HepG2 (cell line): ENCODE measurements around the gene ELP1. TPM values are rescaled to one million over a fixed set of nuclear protein-coding genes. Genes with fewer than 3 reads are reported as not detected.

Source experiments
- DMAP1 ChIP-seq: IDR thresholded peaks from 2 replicates; pipeline ENCODE4 v1.6.1; 2016
- FOSL2 ChIP-seq: sonication (generic); formaldehyde crosslinking; IDR thresholded peaks from 2 replicates; pipeline ENCODE4 v1.4.0; 2020; ENCODE audit warnings: missing genetic modification reagents
- SP5 ChIP-seq: IDR thresholded peaks from 2 replicates; pipeline ENCODE4 v1.6.1; 2016; ENCODE audit warnings: low read depth, borderline replicate concordance
- ZFP62 ChIP-seq: sonication (generic); formaldehyde crosslinking; IDR thresholded peaks from 2 replicates; pipeline ENCODE4 v1.4.0; 2020; ENCODE audit warnings: missing genetic modification reagents
- ZNF772 ChIP-seq: sonication (generic); formaldehyde crosslinking; IDR thresholded peaks from 2 replicates; pipeline ENCODE4 v1.5.0; 2020; ENCODE audit warnings: mild to moderate bottlenecking, missing genetic modification reagents
- polyA plus RNA-seq, 8 experiments: library from polyadenylated mRNA; depleted of rRNA in 3 of 8; stranded (reverse) in 7 of 8; unstranded in 1 of 8; fragments of >200 nt; fragmentation: Illumina TruSeq in 4 of 8; extraction: Trizol in 4 of 8; gene quantifications; 2 replicates each; pipeline versions ENCODE4 v1.2.1 to v1.2.3, GENCODE V29; 2011 to 2016; ENCODE audit warnings: low read depth in 4 of 8, missing spikeins in 1 of 8, mixed read lengths in 1 of 8; ENCODE audit not compliant: insufficient read depth in 1 of 8
- total RNA-seq, 5 experiments: library from RNA; depleted of rRNA; stranded (reverse); fragments of >200 nt; fragmentation: Illumina TruSeq; extraction: Trizol; gene quantifications; 2 replicates each; pipeline ENCODE4 v1.2.3, GENCODE V29; 2016; ENCODE audit warnings: low read depth in 1 of 5
- TF ChIP-seq, protein P1 (sequence below): sonication (generic); formaldehyde crosslinking; IDR thresholded peaks from 2 replicates; pipeline ENCODE4 v1.4.0; 2020; ENCODE audit warnings: missing genetic modification reagents
- TF ChIP-seq, protein P2 (sequence below): sonication (generic); formaldehyde crosslinking; IDR thresholded peaks from 2 replicates; pipeline ENCODE4 v1.5.1; 2020; ENCODE audit warnings: mild to moderate bottlenecking, missing genetic modification reagents, moderate library complexity
- TF ChIP-seq, protein P3 (sequence below): sonication (generic); formaldehyde crosslinking; IDR thresholded peaks from 2 replicates; pipeline ENCODE4 v1.8.0; 2022; ENCODE audit warnings: mild to moderate bottlenecking, missing genetic modification reagents; ENCODE audit not compliant: insufficient replicate concordance
- TF ChIP-seq, protein P4 (sequence below): sonication (generic); formaldehyde crosslinking; IDR thresholded peaks from 2 replicates; pipeline ENCODE4 v1.4.0; 2020; ENCODE audit warnings: missing genetic modification reagents
- TF ChIP-seq, protein P5 (sequence below): sonication (generic); formaldehyde crosslinking; IDR thresholded peaks from 2 replicates; pipeline ENCODE4 v1.8.1; 2023; ENCODE audit warnings: mild to moderate bottlenecking, missing genetic modification reagents, borderline replicate concordance

Gene ELP1
- total and polyA plus RNA-seq, 2 of the 13 experiments (the other 11 are each of a cell fraction or from before 2014, with no cell fraction given), result 157 to 275 TPM

DNA sequence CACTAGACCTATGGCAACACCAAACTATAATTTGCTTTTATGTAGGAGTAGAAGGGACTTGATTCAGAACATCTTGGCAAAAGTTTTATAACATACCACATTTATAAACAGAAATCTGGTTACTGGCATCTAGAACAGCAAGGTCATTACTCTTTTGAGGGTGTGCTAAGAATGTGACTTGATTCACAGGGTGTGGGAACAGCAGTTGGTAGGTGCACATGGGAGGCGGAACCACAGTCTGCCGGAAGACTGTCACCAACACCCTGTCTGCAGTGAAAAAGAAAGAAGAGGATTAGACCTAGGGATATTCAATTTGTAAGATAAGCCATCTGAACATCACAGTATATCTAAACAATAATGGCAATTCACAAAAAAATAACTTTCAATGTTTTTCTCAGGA lies 23.0 kb downstream of the ELP1 start (continued):
- TF ChIP-seq, protein P1, sequence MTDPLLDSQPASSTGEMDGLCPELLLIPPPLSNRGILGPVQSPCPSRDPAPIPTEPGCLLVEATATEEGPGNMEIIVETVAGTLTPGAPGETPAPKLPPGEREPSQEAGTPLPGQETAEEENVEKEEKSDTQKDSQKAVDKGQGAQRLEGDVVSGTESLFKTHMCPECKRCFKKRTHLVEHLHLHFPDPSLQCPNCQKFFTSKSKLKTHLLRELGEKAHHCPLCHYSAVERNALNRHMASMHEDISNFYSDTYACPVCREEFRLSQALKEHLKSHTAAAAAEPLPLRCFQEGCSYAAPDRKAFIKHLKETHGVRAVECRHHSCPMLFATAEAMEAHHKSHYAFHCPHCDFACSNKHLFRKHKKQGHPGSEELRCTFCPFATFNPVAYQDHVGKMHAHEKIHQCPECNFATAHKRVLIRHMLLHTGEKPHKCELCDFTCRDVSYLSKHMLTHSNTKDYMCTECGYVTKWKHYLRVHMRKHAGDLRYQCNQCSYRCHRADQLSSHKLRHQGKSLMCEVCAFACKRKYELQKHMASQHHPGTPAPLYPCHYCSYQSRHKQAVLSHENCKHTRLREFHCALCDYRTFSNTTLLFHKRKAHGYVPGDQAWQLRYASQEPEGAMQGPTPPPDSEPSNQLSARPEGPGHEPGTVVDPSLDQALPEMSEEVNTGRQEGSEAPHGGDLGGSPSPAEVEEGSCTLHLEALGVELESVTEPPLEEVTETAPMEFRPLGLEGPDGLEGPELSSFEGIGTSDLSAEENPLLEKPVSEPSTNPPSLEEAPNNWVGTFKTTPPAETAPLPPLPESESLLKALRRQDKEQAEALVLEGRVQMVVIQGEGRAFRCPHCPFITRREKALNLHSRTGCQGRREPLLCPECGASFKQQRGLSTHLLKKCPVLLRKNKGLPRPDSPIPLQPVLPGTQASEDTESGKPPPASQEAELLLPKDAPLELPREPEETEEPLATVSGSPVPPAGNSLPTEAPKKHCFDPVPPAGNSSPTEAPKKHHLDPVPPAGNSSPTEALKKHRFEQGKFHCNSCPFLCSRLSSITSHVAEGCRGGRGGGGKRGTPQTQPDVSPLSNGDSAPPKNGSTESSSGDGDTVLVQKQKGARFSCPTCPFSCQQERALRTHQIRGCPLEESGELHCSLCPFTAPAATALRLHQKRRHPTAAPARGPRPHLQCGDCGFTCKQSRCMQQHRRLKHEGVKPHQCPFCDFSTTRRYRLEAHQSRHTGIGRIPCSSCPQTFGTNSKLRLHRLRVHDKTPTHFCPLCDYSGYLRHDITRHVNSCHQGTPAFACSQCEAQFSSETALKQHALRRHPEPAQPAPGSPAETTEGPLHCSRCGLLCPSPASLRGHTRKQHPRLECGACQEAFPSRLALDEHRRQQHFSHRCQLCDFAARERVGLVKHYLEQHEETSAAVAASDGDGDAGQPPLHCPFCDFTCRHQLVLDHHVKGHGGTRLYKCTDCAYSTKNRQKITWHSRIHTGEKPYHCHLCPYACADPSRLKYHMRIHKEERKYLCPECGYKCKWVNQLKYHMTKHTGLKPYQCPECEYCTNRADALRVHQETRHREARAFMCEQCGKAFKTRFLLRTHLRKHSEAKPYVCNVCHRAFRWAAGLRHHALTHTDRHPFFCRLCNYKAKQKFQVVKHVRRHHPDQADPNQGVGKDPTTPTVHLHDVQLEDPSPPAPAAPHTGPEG (CRISPR knock-in tag), result no peak
- no peak for TF ChIP-seq DMAP1
- no peak for TF ChIP-seq SP5
- TF ChIP-seq ZFP62 (CRISPR knock-in tag), result no peak
- TF ChIP-seq, protein P2, sequence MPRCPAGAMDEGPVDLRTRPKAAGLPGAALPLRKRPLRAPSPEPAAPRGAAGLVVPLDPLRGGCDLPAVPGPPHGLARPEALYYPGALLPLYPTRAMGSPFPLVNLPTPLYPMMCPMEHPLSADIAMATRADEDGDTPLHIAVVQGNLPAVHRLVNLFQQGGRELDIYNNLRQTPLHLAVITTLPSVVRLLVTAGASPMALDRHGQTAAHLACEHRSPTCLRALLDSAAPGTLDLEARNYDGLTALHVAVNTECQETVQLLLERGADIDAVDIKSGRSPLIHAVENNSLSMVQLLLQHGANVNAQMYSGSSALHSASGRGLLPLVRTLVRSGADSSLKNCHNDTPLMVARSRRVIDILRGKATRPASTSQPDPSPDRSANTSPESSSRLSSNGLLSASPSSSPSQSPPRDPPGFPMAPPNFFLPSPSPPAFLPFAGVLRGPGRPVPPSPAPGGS (CRISPR knock-in tag), result no peak
- TF ChIP-seq, protein P3, sequence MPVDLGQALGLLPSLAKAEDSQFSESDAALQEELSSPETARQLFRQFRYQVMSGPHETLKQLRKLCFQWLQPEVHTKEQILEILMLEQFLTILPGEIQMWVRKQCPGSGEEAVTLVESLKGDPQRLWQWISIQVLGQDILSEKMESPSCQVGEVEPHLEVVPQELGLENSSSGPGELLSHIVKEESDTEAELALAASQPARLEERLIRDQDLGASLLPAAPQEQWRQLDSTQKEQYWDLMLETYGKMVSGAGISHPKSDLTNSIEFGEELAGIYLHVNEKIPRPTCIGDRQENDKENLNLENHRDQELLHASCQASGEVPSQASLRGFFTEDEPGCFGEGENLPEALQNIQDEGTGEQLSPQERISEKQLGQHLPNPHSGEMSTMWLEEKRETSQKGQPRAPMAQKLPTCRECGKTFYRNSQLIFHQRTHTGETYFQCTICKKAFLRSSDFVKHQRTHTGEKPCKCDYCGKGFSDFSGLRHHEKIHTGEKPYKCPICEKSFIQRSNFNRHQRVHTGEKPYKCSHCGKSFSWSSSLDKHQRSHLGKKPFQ (CRISPR knock-in tag), result no peak
- TF ChIP-seq FOSL2, result no peak
- TF ChIP-seq, protein P4, sequence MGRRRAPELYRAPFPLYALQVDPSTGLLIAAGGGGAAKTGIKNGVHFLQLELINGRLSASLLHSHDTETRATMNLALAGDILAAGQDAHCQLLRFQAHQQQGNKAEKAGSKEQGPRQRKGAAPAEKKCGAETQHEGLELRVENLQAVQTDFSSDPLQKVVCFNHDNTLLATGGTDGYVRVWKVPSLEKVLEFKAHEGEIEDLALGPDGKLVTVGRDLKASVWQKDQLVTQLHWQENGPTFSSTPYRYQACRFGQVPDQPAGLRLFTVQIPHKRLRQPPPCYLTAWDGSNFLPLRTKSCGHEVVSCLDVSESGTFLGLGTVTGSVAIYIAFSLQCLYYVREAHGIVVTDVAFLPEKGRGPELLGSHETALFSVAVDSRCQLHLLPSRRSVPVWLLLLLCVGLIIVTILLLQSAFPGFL (CRISPR knock-in tag), result no peak
- TF ChIP-seq, protein P5, sequence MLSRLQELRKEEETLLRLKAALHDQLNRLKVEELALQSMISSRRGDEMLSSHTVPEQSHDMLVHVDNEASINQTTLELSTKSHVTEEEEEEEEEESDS (CRISPR knock-in tag), result no peak
- TF ChIP-seq ZNF772 (CRISPR knock-in tag), result no peak
